Thyroid gland (tissue), 4 donors: ENCODE measurements around the gene TMEM51.

ENCODE experiments used
- CTCF ChIP-seq, 6 experiments: fragments of 200-600 bp in 3 of 6; fragments of 450-650 bp in 3 of 6; sonication (generic) in 3 of 6; IDR thresholded peaks; one replicate each; pipeline ENCODE4 v1.5.1; 2016 to 2019; ENCODE audit warnings: antibody characterized with exemption in 6 of 6, mild to moderate bottlenecking in 2 of 6, inconsistent platforms in 1 of 6, moderate library complexity in 1 of 6
- POLR2A ChIP-seq, 2 donors: fragments of 450-650 bp; IDR thresholded peaks; one replicate each; pipeline ENCODE4 v1.6.1; 2017; ENCODE audit warnings: antibody characterized with exemption in 2 of 2, mild to moderate bottlenecking in 2 of 2, moderate library complexity in 1 of 2

GRCh38 chr1:15139654-15140350, 13.7 kb upstream of the TMEM51 start:
- TF ChIP-seq POLR2A (IDR thresholded peaks at IDR 0.05), result no peak
- TF ChIP-seq CTCF (IDR thresholded peaks at IDR 0.05), result no peak
